ENCODE results near the gene LYSMD3. TPM values are rescaled to one million over a fixed set of nuclear protein-coding genes. Genes with fewer than 3 reads are reported as not detected.

Gene LYSMD3
- total RNA-seq, 1 donor from 2014 or later, result 13.5 TPM

DNA sequence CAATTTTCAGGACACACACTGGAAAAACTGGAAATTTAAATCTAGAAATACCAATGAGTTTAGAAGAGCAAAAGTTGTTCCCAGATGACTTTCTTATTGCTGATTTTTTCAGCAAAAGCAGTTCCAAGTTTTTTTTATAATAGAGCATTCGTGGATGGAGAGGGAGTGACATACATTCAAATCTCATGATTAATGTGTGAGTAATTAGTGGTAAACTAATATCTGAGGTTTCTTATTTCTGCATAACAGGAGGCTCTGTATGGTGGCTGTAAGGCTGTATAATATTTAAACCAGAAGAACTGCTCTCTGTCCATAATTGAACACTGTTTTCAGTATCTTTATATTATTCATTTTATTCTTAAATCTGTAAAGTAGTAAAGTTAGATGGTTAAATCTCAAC is 25.8 kb downstream of the LYSMD3 start:
- Mint-ChIP-seq H3K4me3 (ENCODE audit: low read depth) (no peak overlapping the region), H3K27me3 (ENCODE audit: low read depth) (no peaks in the 10 kb centered on the region), H3K9me3 (no peaks in the 10 kb centered on the region), H3K4me1 (ENCODE audit: low read depth) (peaks cover 2% of the 10 kb centered on the region), H3K27ac (no peak overlapping the region), H3K36me3 (ENCODE audit: low read depth) (no peaks in the 10 kb centered on the region)
- intact Hi-C loops (cut with micrococcal nuclease), result no loop called here
- no peak for DNase-seq (ENCODE audit: low spot score)

- H3K27ac Mint-ChIP-seq, result no peak overlapping the region
- DNase-seq (ENCODE audit: low spot score), result no peak
- no peak overlapping the region for H3K4me3 Mint-ChIP-seq (ENCODE audit: low read depth)
- peaks cover 4% of the 10 kb centered on the region for H3K9me3 Mint-ChIP-seq
- peaks cover 10% of the 10 kb centered on the region for H3K36me3 Mint-ChIP-seq (ENCODE audit: low read depth)
- intact Hi-C loops (cut with micrococcal nuclease), result no loop called here
- H3K27me3 Mint-ChIP-seq (ENCODE audit: low read depth), result no peaks in the 10 kb centered on the region
- peaks cover 2% of the 10 kb centered on the region for H3K4me1 Mint-ChIP-seq (ENCODE audit: low read depth)
Observed at GRCh38 chr5:90495146-90495545, 34.2 kb downstream of the LYSMD3 start.

- Mint-ChIP-seq H3K4me3 (ENCODE audit: low read depth) (no peak overlapping the region), H3K36me3 (ENCODE audit: low read depth) (peaks cover 10% of the 10 kb centered on the region), H3K9me3 (peaks cover 4% of the 10 kb centered on the region), H3K27ac (no peak overlapping the region), H3K4me1 (ENCODE audit: low read depth) (peaks cover 2% of the 10 kb centered on the region), H3K27me3 (ENCODE audit: low read depth) (no peaks in the 10 kb centered on the region)
- no peak for DNase-seq (ENCODE audit: low spot score)
- intact Hi-C loops (cut with micrococcal nuclease), result no loop called here
Observed at GRCh38 chr5:90494043-90494442, 35.3 kb downstream of the LYSMD3 start.

DNA sequence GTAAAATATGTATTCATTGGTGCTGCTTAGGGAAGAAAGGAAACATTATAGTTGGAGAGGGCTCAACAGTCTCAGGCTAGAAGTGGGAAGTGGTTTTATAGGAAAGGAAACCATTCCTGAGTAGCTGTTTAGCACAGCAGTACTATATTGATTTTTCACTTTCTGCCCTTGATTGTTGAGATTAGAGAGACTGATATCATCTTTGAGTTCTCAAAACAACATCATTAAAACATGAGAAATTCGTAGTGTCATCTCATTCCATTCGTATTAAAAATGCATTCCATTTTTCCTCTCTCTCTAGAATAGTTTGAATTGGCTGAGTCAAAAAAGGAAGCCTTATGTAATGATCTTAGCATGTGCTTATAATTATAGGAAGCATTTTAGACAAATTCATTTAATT is 40.6 kb downstream of the LYSMD3 start:
- Mint-ChIP-seq H3K27me3 (ENCODE audit: low read depth) (no peaks in the 10 kb centered on the region), H3K9me3 (no peaks in the 10 kb centered on the region), H3K27ac (no peak overlapping the region), H3K4me3 (ENCODE audit: low read depth) (no peak overlapping the region), H3K4me1 (ENCODE audit: low read depth) (peaks cover 4% of the 10 kb centered on the region), H3K36me3 (ENCODE audit: low read depth) (peaks cover 7% of the 10 kb centered on the region)
- DNase-seq (ENCODE audit: low spot score), result no peak
- intact Hi-C loops (cut with micrococcal nuclease), result no loop called here

- no peak overlapping the region for H3K4me3 Mint-ChIP-seq (ENCODE audit: low read depth)
- H3K27me3 Mint-ChIP-seq (ENCODE audit: low read depth), result no peaks in the 10 kb centered on the region
- peaks cover 5% of the 10 kb centered on the region for H3K4me1 Mint-ChIP-seq (ENCODE audit: low read depth)
- H3K27ac Mint-ChIP-seq, result no peak overlapping the region
- DNase-seq (ENCODE audit: low spot score), result no peak
- peaks cover 11% of the 10 kb centered on the region for H3K36me3 Mint-ChIP-seq (ENCODE audit: low read depth)
- intact Hi-C loops (cut with micrococcal nuclease), result no loop called here
- no peaks in the 10 kb centered on the region for H3K9me3 Mint-ChIP-seq
Observed at GRCh38 chr5:90484540-90484939, 44.8 kb downstream of the LYSMD3 start.

GRCh38 chr5:90483206-90483605 is 46.2 kb downstream of the LYSMD3 start:
- DNase-seq (ENCODE audit: low spot score), result no peak
- no peaks in the 10 kb centered on the region for H3K9me3 Mint-ChIP-seq
- no peak overlapping the region for H3K27ac Mint-ChIP-seq
- no peaks in the 10 kb centered on the region for H3K27me3 Mint-ChIP-seq (ENCODE audit: low read depth)
- peaks cover 1% of the 10 kb centered on the region for H3K4me1 Mint-ChIP-seq (ENCODE audit: low read depth)
- peaks cover 11% of the 10 kb centered on the region for H3K36me3 Mint-ChIP-seq (ENCODE audit: low read depth)
- intact Hi-C loops (cut with micrococcal nuclease), result no loop called here
- no peak overlapping the region for H3K4me3 Mint-ChIP-seq (ENCODE audit: low read depth)

- no peak for DNase-seq (ENCODE audit: low spot score)
Observed at GRCh38 chr5:90480699-90481098, 48.7 kb downstream of the LYSMD3 start.

GRCh38 chr5:90479611-90480385 is 49.6 kb downstream of the LYSMD3 start:
- intact Hi-C loops (cut with micrococcal nuclease), result no loop called here
- Mint-ChIP-seq H3K4me1 (ENCODE audit: low read depth) (peaks cover 21% of the 10 kb centered on the region), H3K4me3 (ENCODE audit: low read depth) (no peak overlapping the region), H3K27me3 (ENCODE audit: low read depth) (no peaks in the 10 kb centered on the region), H3K36me3 (ENCODE audit: low read depth) (peaks cover 5% of the 10 kb centered on the region), H3K27ac (no peak overlapping the region), H3K9me3 (no peaks in the 10 kb centered on the region)
- DNase-seq (ENCODE audit: low spot score), result no peak

More at GRCh38 chr5:90480699-90481098, 48.7 kb downstream of the LYSMD3 start:
- H3K4me3 Mint-ChIP-seq (ENCODE audit: low read depth), result no peak overlapping the region
- H3K36me3 Mint-ChIP-seq (ENCODE audit: low read depth), result peaks cover 5% of the 10 kb centered on the region
- H3K27me3 Mint-ChIP-seq (ENCODE audit: low read depth), result no peaks in the 10 kb centered on the region
- H3K9me3 Mint-ChIP-seq, result no peaks in the 10 kb centered on the region
- intact Hi-C loops (cut with micrococcal nuclease), result no loop called here
- H3K4me1 Mint-ChIP-seq (ENCODE audit: low read depth), result peaks cover 17% of the 10 kb centered on the region
- no peak overlapping the region for H3K27ac Mint-ChIP-seq

GRCh38 chr5:90477621-90478215 is 51.7 kb downstream of the LYSMD3 start:
- Mint-ChIP-seq H3K9me3 (no peaks in the 10 kb centered on the region), H3K4me1 (ENCODE audit: low read depth) (peaks cover 29% of the 10 kb centered on the region), H3K36me3 (ENCODE audit: low read depth) (peaks cover 2% of the 10 kb centered on the region), H3K4me3 (ENCODE audit: low read depth) (no peak overlapping the region), H3K27ac (no peak overlapping the region), H3K27me3 (ENCODE audit: low read depth) (no peaks in the 10 kb centered on the region)
- no peak for DNase-seq (ENCODE audit: low spot score)
- intact Hi-C loops (cut with micrococcal nuclease), result no loop called here

- H3K9me3 Mint-ChIP-seq, result no peaks in the 10 kb centered on the region
- intact Hi-C loops (cut with micrococcal nuclease), result no loop called here
Observed at GRCh38 chr5:90477073-90477472, 52.3 kb downstream of the LYSMD3 start.

GRCh38 chr5:90476391-90476790 is 53.0 kb downstream of the LYSMD3 start:
- H3K36me3 Mint-ChIP-seq (ENCODE audit: low read depth), result peaks cover 4% of the 10 kb centered on the region
- no peak overlapping the region for H3K4me3 Mint-ChIP-seq (ENCODE audit: low read depth)
- DNase-seq (ENCODE audit: low spot score), result no peak
- H3K4me1 Mint-ChIP-seq (ENCODE audit: low read depth), result peaks cover 30% of the 10 kb centered on the region
- H3K27ac Mint-ChIP-seq, result no peak overlapping the region
- H3K27me3 Mint-ChIP-seq (ENCODE audit: low read depth), result no peaks in the 10 kb centered on the region
- intact Hi-C loops (cut with micrococcal nuclease), result no loop called here
- H3K9me3 Mint-ChIP-seq, result no peaks in the 10 kb centered on the region

More at GRCh38 chr5:90477073-90477472, 52.3 kb downstream of the LYSMD3 start:
- peaks cover 31% of the 10 kb centered on the region for H3K4me1 Mint-ChIP-seq (ENCODE audit: low read depth)
- no peak overlapping the region for H3K27ac Mint-ChIP-seq
- H3K27me3 Mint-ChIP-seq (ENCODE audit: low read depth), result no peaks in the 10 kb centered on the region
- DNase-seq (ENCODE audit: low spot score), result no peak
- H3K4me3 Mint-ChIP-seq (ENCODE audit: low read depth), result no peak overlapping the region
- H3K36me3 Mint-ChIP-seq (ENCODE audit: low read depth), result peaks cover 2% of the 10 kb centered on the region

DNA sequence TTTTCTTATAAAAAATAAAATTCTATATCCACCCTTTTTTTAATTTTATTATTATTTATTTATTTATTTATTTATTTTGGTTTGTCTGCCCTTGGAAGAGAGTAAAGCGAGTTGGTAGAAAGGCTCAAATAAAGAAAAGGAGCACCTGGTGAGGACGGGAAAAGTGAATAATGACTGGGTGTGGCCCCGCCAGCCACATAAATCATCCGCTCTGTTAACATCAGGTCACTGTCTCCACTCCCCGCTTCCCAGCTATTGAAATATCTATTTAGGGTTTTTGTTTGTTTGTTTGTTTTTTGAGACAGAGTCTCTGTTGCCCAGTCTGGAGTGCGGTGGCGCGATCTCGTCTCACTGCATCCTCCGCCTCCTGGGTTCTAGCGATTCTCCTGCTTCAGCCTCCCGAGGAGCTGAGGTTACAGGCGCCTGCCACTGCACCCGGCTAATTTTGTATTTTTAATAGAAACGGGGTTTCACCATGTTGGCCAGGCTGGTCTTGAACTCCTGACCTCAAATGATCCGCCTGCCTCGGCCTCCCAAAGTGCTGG is 53.9 kb downstream of the LYSMD3 start:
- no peak for DNase-seq (ENCODE audit: low spot score)
- H3K4me1 Mint-ChIP-seq (ENCODE audit: low read depth), result peaks cover 35% of the 10 kb centered on the region
- no peak overlapping the region for H3K27ac Mint-ChIP-seq
- no peaks in the 10 kb centered on the region for H3K27me3 Mint-ChIP-seq (ENCODE audit: low read depth)
- no peaks in the 10 kb centered on the region for H3K9me3 Mint-ChIP-seq
- peaks cover 13% of the 10 kb centered on the region for H3K36me3 Mint-ChIP-seq (ENCODE audit: low read depth)
- intact Hi-C loops (cut with micrococcal nuclease), result loop anchor here (2.0 kb wide), 1 partner anchor 37 kb away; no protein-coding TSS in a partner anchor
- H3K4me3 Mint-ChIP-seq (ENCODE audit: low read depth), result peak overlapping the region; percentile 90
